Type B pancreatic cell (in vitro differentiated cells): Measurements from ENCODE around the gene TBL1X. TPM values are rescaled to one million over a fixed set of nuclear protein-coding genes. Genes with fewer than 3 reads are reported as not detected.

Source experiments
- DNase-seq: peaks from one replicate; pipeline ENCODE4 v3.0.0; 2021; ENCODE audit warnings: mixed read lengths; ENCODE audit not compliant: unreplicated experiment; ENCODE audit errors: extremely low spot score
- H3K27ac Mint-ChIP-seq: 2 replicates; pipeline ENCODE4 v1.8.0; 2021; ENCODE audit warnings: mild to moderate bottlenecking, mixed read lengths
- H3K27me3 Mint-ChIP-seq: 2 replicates; pipeline ENCODE4 v1.8.0; 2021; ENCODE audit warnings: mixed read lengths
- H3K36me3 Mint-ChIP-seq: 2 replicates; pipeline ENCODE4 v1.8.0; 2021; ENCODE audit warnings: mixed read lengths
- H3K4me1 Mint-ChIP-seq: one replicate; pipeline ENCODE4 v1.8.0; 2021; ENCODE audit warnings: mixed read lengths; ENCODE audit not compliant: unreplicated experiment
- H3K4me3 Mint-ChIP-seq: 2 replicates; pipeline ENCODE4 v1.8.0; 2021; ENCODE audit warnings: mild to moderate bottlenecking, mixed read lengths
- H3K9me3 Mint-ChIP-seq: 2 replicates; pipeline ENCODE4 v1.8.0; 2021; ENCODE audit warnings: mixed read lengths
- total RNA-seq: library from RNA; stranded (reverse); gene quantifications from 2 replicates; pipeline ENCODE4 v1.2.1, GENCODE V29; 2021; ENCODE audit warnings: low replicate concordance
- TF ChIP-seq, protein P1 (sequence below): fragments of 200-600 bp; sonication (generic); conservative IDR thresholded peaks from 2 replicates; pipeline ENCODE4 v1.5.0; 2021; ENCODE audit warnings: antibody characterized with exemption, mild to moderate bottlenecking

Gene TBL1X
- total RNA-seq, 1 donor from 2014 or later: 41.3 TPM

DNA sequence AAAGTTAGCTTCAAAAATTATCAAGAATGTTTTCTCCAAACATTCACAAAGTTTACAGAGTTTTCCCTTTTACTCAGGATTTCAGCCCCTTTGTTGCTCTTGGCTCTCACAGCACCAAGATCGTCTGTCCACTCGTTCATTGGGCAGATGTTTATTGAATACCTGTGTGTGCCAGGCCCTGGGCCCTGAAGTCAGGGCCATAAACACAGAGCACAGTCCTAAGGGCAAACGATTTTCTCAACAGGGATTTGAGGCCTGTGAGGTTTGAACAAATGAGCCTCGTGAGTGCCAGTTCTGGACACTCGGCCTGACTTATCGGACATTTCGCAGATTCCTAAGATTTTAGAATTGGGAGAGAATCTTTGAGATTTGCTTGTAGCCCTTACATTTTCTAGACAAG, 142.1 kb downstream of the TBL1X start:
- no peak overlapping the region for H3K27ac Mint-ChIP-seq
- DNase-seq: no peak

DNA sequence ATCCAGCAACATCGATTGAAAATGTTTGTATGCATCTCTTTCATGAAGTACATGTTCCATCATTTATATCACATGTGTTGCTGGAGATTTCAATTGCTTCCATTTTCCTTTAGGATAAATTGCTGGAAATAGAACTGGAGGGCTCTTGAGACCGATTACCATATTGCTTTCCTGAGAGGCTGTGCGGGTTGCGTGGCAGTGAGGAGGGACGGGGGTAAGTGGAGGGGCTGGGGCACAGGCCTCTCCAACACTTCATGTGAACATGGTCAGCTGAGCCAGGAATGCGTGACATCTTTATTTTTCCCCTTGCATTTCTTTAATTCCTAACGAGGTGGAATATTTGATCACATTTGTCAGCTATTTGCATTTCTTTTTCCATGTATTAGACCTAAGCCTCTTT, 144.6 kb downstream of the TBL1X start:
- H3K9me3 Mint-ChIP-seq: no peaks in the 10 kb centered on the region
- peaks cover 16% of the 10 kb centered on the region for H3K4me1 Mint-ChIP-seq
- H3K27ac Mint-ChIP-seq: no peak overlapping the region
- DNase-seq: no peak
- TF ChIP-seq, protein P1, sequence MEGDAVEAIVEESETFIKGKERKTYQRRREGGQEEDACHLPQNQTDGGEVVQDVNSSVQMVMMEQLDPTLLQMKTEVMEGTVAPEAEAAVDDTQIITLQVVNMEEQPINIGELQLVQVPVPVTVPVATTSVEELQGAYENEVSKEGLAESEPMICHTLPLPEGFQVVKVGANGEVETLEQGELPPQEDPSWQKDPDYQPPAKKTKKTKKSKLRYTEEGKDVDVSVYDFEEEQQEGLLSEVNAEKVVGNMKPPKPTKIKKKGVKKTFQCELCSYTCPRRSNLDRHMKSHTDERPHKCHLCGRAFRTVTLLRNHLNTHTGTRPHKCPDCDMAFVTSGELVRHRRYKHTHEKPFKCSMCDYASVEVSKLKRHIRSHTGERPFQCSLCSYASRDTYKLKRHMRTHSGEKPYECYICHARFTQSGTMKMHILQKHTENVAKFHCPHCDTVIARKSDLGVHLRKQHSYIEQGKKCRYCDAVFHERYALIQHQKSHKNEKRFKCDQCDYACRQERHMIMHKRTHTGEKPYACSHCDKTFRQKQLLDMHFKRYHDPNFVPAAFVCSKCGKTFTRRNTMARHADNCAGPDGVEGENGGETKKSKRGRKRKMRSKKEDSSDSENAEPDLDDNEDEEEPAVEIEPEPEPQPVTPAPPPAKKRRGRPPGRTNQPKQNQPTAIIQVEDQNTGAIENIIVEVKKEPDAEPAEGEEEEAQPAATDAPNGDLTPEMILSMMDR: no peak
- H3K4me3 Mint-ChIP-seq: no peak overlapping the region
- no peaks in the 10 kb centered on the region for H3K27me3 Mint-ChIP-seq
- no peaks in the 10 kb centered on the region for H3K36me3 Mint-ChIP-seq

More for the DNA sequence above, 142.1 kb downstream of the TBL1X start:
- TF ChIP-seq, protein P1: no peak
- H3K36me3 Mint-ChIP-seq: no peaks in the 10 kb centered on the region
- H3K27me3 Mint-ChIP-seq: no peaks in the 10 kb centered on the region
- peaks cover 15% of the 10 kb centered on the region for H3K4me1 Mint-ChIP-seq
- peaks cover 12% of the 10 kb centered on the region for H3K9me3 Mint-ChIP-seq
- H3K4me3 Mint-ChIP-seq: no peak overlapping the region

DNA sequence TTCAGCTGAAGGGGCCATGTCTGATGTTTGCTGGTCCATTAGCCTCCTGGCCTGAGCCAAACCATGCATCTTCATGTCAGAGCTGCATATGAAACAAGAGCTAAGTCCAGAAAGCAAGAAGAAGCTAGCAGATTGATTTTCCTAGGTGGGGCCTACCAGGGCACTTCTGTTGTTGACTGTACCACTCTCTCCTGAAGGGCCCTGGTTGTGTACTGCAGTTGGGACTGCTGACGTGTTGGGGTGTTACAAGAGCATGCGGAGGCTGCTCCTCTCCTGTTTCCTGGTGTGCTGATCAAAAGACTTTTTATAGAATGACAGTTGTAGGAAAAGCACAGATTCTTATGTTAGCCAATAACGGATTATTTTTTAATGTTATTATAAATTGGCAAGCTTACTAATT, 145.1 kb downstream of the TBL1X start:
- no peaks in the 10 kb centered on the region for H3K36me3 Mint-ChIP-seq
- H3K9me3 Mint-ChIP-seq: no peaks in the 10 kb centered on the region
- no peak overlapping the region for H3K4me3 Mint-ChIP-seq
- DNase-seq: no peak
- no peaks in the 10 kb centered on the region for H3K27me3 Mint-ChIP-seq
- TF ChIP-seq, protein P1: no peak
- H3K4me1 Mint-ChIP-seq: peaks cover 16% of the 10 kb centered on the region
- no peak overlapping the region for H3K27ac Mint-ChIP-seq

DNA sequence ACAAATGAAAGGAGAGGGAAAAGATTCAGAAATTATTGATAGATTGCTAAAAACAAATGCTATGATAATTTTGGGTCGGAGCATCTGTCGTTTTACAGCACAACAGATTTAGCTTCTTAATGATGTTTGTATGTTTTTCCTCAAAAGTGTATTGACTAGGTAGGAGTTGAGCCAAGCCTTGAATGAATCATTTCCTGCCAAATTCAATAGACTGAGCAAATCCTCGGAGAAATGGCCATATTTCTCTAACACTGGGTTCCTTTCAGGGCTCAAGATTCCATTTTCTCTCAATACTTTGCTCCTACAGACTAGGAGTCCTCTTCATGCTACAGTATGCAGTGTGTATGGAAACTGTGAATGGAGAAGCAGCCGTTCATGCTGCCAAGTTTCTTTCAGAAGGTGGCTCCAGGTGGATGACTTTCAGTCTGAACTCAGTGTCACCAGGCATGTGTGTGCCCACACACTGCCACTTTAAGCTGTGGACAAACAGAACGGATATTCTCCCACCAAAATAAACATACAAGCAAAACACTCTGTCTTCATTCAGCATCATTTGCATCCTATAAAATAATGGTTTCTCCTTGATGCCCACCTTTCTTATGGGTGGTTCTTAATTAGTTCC, 146.0 kb downstream of the TBL1X start:
- no peak overlapping the region for H3K27ac Mint-ChIP-seq
- H3K27me3 Mint-ChIP-seq: no peaks in the 10 kb centered on the region
- no peak for DNase-seq
- TF ChIP-seq, protein P1: no peak
- H3K4me1 Mint-ChIP-seq: peaks cover 16% of the 10 kb centered on the region
- no peaks in the 10 kb centered on the region for H3K9me3 Mint-ChIP-seq
- H3K4me3 Mint-ChIP-seq: no peak overlapping the region
- no peaks in the 10 kb centered on the region for H3K36me3 Mint-ChIP-seq

DNA sequence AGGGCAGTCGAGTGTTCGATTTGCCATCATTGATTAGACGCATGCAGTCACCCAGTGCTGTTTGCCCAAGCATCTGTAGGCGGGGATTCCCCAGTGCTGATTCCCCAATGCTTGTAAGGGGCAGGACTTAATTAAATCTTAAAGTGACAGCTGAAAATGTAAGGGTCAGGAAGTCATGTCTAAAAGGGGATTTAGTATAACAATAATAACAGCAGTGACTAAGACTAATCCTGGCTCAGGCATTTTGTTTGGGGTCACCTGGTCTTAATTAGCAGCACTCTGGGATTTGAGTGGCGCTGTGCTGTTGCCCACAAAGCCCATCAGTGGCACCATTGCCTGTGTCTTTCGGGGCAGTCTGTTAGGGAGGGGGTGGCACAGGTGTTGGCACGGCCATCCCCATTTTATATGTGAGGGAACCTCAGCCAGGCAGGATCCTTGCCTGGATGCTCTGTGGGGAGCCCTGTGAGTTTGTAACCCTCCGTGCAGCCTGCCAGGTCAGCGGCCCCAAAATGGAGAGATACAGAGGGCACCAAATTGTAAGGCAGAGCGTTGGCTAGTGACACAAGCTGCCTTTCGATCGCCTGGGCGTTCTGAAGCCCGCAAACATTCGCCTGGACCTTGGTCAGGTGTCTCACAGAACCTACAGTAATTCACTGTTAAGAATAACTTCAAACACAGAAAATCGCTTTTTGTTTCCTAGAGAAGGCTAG, 146.7 kb downstream of the TBL1X start:
- no peak overlapping the region for H3K4me3 Mint-ChIP-seq
- TF ChIP-seq, protein P1: no peak
- H3K36me3 Mint-ChIP-seq: no peaks in the 10 kb centered on the region
- H3K9me3 Mint-ChIP-seq: no peaks in the 10 kb centered on the region
- DNase-seq: no peak
- peaks cover 16% of the 10 kb centered on the region for H3K4me1 Mint-ChIP-seq
- no peaks in the 10 kb centered on the region for H3K27me3 Mint-ChIP-seq
- H3K27ac Mint-ChIP-seq: no peak overlapping the region
